ENCODE results near the gene KREMEN1.
"Not testable (repeated sequence)": the region's sequence is repeated elsewhere in the genome, so short reads cannot be mapped to it uniquely, and the experiment has no call there.

KREMEN1 gene

GRCh38 chr22:29078036-29078868 lies 5.4 kb downstream of the KREMEN1 start:
- DNase-seq (ENCODE audit: low read depth), result no peak

DNA sequence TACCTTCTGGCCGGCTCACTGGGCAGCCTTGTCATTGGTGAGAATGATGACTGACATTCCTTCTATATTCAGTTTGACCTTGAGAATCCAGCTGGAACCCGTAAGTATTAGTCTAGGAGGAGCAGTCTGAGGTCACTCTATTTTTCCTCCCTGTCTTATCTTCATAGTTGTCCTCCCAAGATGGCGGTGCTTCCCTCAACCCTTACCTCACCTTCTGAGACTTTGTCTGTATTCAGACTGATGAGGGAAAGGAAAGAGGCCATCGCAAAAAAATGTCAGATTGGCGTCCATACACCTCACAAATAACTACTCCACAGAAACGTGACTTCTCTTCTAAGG lies 6.0 kb downstream of the KREMEN1 start:
- DNase-seq (ENCODE audit: low read depth), result no peak

- DNase-seq (ENCODE audit: low read depth), result no peak
Observed at GRCh38 chr22:29079218-29079901, 6.5 kb downstream of the KREMEN1 start.

DNA sequence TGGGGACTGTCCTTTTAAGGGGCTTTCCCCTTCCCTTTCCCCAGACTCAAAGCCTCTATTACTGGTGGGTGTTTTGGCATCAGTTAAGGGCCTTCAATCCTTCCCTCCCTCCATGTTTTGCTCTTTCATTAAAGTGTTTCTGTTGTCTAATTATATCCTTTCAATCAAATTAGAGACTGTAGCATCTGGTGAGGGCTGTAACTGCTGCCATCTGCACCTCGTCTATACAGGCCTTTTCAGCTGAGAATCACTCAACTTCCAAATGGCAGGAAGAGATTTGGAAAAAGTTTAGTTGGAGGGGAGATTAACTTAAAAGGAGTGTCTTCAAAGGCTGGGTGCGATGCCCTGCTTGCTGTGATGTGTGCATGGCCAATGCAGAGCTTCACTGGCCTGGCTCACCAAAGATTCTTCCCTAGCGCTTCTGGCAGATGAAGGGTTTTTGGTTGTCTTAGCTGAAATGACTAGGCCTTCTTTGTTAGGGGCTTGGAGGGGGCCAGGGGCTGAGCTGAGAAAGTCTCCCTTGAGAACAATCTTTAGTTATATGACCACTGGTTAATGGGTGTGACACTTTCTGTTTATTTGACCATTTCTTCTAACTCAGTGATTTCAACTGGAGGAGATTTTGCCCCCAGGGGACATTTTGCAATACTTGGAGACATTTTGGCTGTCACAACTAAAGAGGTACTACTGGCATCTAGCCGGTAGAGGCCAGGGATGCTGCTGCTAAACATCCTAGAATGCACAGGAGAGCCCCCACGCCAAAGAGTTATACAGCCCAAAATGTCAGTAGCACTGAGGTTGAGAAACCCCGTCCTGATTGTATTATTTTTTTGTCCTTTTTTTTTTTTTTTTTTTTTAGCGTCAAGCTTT lies 7.5 kb downstream of the KREMEN1 start:
- no peak for DNase-seq (ENCODE audit: low read depth)

- DNase-seq (ENCODE audit: low read depth), result no peak
Observed at GRCh38 chr22:29081517-29082236, 8.8 kb downstream of the KREMEN1 start.

DNA sequence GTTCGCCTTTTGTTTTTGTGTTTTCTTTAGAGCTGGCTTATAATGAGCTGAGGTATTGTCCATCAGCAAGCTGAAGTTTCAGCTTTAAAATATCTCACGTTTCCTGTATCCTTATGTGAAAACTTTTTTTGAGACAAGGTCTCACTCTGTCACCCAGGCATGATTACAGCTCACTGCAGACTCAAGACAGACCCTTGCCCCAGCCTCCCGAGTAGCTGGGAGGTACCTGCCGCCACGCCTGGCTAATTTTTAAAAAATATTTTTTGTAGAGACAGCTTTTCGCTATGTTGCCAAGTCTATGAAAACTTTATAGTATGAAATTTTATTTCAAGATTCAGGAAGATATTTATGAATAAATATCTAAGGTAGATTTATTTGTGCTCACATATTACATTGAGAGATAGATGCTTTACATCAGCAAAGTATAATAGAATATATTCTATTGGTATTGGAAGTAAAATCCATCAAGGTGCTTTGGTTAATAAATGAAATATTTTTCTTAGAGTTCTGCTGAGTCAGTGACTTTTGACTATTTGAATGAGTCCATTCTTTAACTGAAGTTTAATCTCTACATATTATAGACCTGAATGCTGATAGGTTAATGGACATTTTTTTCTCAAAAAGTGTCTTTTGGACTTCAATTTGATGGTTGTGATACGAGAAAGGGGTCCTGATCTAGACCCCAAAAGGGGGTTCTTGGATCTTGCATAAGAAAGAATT lies 10.2 kb downstream of the KREMEN1 start:
- no peak for DNase-seq (ENCODE audit: low read depth)

DNA sequence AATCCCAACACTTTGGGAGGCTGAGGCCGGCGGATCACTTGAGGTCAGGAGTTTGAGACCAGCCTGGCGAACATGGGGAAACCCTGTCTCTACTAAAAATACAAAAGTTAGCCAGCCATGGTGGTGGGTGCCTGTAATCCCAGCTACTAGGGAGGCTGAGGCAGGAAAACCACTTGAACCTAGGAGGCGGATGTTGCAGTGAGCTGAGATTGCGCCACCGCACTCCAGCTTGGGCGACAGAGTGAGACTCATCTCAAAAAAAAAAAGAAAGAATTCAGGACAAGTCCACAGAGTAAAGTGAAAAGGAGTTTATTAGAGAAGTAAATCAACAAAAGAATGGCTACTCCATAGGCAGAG lies 10.7 kb downstream of the KREMEN1 start:
- DNase-seq (ENCODE audit: low read depth), result not testable (repeated sequence)

DNA sequence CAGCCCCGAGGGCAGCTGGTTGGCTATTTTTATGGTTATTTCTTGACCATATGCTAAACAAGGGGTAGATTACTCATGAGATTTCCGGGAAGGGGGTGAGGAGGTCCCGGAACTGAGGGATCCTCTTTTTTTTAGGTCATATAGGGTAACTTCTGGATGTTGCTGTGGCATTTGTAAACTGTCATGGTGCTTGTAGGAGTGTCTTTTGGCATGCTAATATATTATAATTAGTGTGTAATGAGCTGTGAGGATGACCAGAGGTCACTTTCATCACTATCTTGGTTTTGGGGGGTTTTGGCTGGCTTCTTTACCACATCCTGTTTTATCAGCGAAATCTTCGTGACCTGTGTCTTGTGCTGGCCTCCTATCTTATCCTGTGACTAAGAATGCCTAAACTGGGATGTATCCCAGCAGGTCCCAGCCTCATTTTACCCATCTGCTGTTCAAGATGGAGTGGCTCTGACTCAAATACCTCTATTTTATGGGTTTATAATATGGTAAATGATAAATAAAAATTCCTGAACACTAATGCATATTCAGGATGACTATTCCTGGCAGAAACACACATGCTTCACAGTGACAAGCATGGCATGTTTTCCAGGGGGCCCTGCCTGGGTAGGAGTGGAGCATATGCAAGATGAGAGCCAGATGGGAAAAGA lies 11.2 kb downstream of the KREMEN1 start:
- no peak for DNase-seq (ENCODE audit: low read depth)

GRCh38 chr22:29087012-29087411 lies 14.2 kb downstream of the KREMEN1 start:
- DNase-seq (ENCODE audit: low read depth), result no peak

- no peak for DNase-seq (ENCODE audit: low read depth)
Observed at GRCh38 chr22:29088809-29089208, 16.0 kb downstream of the KREMEN1 start.

- no peak for DNase-seq (ENCODE audit: low read depth)
Observed at GRCh38 chr22:29089507-29089906, 16.7 kb downstream of the KREMEN1 start.

GRCh38 chr22:29090039-29090438 lies 17.2 kb downstream of the KREMEN1 start:
- no peak for DNase-seq (ENCODE audit: low read depth)

GRCh38 chr22:29092243-29092642 lies 19.4 kb downstream of the KREMEN1 start:
- no peak for DNase-seq (ENCODE audit: low read depth)

- no peak for DNase-seq (ENCODE audit: low read depth)
Observed at GRCh38 chr22:29093030-29093429, 20.2 kb downstream of the KREMEN1 start.

GRCh38 chr22:29093501-29094300 lies 20.9 kb downstream of the KREMEN1 start:
- DNase-seq (ENCODE audit: low read depth), result no peak

- no peak for DNase-seq (ENCODE audit: low read depth)
Observed at GRCh38 chr22:29095459-29095858, 22.6 kb downstream of the KREMEN1 start.

GRCh38 chr22:29096736-29097669 lies 24.2 kb downstream of the KREMEN1 start:
- no peak for DNase-seq (ENCODE audit: low read depth)

GRCh38 chr22:29098296-29098695 lies 25.5 kb downstream of the KREMEN1 start:
- no peak for DNase-seq (ENCODE audit: low read depth)

GRCh38 chr22:29102300-29102699 lies 29.5 kb downstream of the KREMEN1 start:
- no peak for DNase-seq (ENCODE audit: low read depth)
